ENCODE data around the gene GABARAPL2. TPM values are rescaled to one million over a fixed set of nuclear protein-coding genes. Genes with fewer than 3 reads are reported as not detected.
A peak's percentile ranks its signal among the peaks of the same experiment; 100 is the strongest.
"Not testable (repeated sequence)": the region's sequence is repeated elsewhere in the genome, so short reads cannot be mapped to it uniquely, and the experiment has no call there.

The GABARAPL2 gene
- total RNA-seq, 1 donor from 2014 or later: 143 TPM

DNA sequence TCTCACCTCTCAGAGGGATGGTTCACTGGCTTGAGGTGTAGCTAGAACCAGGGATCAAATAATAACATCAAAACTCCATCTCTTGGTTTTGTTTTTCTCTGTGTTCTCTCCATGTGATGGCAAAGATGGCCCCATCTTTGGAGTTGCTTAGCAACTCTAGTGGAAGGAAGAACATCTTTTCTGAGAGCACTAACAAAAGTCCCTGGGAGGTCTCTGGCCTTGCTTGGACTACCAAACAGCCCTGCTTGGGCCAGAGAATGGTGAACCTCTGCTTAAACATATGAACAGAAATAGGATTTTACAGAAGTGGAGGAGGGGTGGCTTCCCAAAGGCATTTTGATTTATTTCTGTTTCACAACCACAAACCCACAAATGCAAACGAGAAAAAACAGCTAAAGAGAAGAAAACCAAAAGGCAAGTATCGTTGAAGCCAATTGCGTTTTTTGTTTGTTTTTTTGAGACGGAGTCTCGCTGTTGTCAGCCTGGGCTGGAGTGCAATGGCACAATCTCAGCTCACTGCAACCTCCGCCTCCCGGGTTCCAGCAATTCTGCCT, 13.2 kb downstream of the GABARAPL2 start:
- DNase-seq (ENCODE audit: low spot score) (no peak), ATAC-seq (no peak)
- intact Hi-C loops (cut with DNase I): no loop called here

DNA sequence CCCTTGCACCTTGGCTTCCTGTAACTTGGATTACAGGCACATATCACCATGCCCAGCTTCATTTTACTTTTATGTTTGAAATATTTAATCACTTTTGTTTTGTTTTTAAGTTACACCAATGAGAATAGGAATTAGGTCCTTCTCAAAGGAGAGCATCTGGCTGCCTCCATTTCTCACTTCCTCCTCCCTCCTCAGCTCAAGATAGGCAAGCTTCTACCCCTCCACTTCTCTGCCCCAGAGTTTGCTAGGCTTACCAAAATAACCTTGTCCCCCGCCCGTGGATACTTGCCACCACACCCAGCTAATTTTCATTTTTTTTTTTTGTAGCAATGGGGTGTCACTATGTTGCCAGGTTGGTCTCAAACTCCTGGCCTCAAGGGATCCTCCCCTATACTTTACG, 17.9 kb downstream of the GABARAPL2 start:
- intact Hi-C loops (cut with DNase I): no loop called here
- ATAC-seq (no peak), DNase-seq (ENCODE audit: low spot score) (no peak)

DNA sequence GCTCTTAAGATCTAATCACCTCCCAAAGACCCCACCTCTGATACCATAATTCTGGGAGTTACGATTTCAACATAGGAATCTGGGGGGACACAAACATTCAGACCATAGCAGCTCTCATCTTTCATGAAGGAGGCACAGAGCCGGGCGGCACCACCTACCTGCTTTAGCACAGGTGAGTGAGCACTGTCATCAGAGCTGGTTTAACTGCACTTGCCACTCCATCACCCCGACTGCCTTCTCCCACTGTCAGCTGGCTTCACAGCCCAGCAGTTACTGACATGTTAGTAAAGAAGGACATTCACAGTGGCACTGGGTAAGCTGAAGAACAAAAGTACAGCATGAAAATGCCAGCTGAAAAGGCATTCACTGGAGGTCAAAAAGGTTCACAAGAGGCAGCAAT, 22.5 kb downstream of the GABARAPL2 start:
- intact Hi-C loops (cut with DNase I): no loop called here
- no peak for ATAC-seq
- no peak for DNase-seq (ENCODE audit: low spot score)

DNA sequence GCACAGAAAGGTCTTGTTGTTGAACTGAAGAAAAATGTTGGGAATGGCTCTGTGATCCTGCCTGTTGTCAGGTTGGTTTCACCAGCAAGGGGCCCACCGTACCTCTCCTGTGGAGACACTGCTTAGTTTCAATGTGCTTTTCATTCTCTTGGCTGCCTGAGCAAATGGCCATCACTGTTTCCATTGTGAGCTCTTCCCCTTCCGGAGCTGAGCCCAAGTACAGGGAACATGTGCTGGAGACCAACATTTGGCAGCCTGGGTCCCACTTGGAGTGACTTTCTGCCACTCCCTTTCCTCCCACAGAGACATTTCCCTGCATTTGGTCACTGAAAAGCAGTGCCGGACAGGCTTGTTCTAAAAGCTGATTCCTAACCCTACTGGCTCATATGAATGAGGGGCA, 23.1 kb downstream of the GABARAPL2 start:
- ATAC-seq (no peak), DNase-seq (ENCODE audit: low spot score) (peak; percentile 56)
- intact Hi-C loops (cut with DNase I): no loop called here

DNA sequence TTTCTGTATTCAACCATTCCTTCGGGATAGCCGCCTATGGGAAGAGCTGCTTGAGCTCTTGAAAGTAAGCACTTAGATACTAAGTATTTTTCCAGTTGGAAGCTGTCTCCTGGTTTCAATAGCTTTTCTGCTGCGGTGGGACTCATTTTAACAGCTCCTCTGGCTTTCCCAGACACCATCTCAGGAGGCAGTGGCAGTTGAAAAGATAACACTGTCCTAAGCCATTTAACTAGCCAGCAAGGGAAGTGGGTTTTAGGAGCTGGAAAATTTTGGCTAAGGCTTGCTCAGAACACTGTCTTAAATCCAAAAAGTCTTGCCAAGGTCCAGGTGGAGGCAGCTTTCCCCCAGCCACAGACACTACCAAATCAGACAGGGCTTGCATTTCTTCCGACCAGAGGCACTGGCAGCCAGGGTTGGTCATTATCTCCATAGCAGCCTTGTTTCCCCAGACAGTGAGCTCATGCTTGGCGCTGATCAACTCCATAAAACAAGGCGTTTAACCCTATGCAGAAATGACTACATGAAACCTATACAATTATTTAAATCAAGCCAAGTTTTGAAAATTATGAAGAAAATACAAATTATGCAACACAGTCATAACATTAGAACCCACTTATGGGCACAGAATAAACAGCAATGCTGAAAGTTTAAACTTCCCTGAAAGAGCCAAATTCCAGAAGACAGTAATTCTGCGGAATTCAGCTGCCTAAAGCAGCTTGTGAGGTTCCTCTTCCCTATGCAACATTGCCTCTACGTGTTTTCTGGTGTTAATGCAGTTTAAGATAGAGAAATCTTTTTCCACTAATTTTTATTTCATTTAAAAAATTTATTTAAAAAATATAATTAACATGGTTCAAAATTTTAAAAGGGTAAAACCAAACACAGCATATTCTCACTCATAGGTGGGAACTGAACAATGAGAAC, 25.0 kb downstream of the GABARAPL2 start:
- intact Hi-C loops (cut with DNase I): no loop called here
- DNase-seq (ENCODE audit: low spot score) (peak; percentile 65), ATAC-seq (peak; percentile 96)

DNA sequence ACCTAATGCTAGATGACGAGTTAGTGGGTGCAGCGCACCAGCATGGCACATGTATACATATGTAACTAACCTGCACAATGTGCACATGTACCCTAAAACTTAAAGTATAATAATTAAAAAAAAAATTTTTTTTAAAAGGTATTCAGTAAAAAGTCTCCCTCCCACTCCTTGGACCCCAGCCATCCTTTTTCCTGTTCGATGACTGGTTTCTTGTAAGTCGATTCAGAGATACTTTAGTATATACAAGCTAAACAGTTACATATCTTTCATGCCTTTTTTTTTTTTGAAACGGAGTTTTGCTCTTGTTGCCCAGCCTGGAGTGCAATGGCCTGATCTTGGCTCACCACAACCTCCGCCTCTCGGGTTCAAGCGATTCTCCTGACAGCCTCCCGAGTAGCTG, 25.7 kb downstream of the GABARAPL2 start:
- DNase-seq (ENCODE audit: low spot score); intact Hi-C loops (cut with DNase I); ATAC-seq: not testable (repeated sequence)

DNA sequence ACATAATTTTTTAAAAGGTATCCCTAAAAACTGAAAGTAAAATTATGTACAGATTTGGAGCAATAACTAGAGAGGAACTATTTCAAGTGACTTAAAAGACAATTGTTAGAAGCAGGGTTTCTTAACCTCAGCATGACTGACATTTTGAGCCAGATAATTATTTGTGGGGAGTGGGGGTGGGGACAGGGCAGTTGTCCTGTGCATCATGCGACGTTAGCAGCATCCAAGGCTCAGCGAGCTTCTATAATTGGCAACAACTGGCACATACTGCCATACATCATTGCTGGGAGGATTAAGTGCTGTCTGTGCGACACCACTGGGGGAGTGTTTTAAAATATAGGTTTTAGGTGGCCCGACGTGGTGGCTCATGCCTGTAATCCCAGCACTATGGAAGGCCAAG, 27.1 kb downstream of the GABARAPL2 start:
- DNase-seq (ENCODE audit: low spot score) (no peak), ATAC-seq (no peak)
- intact Hi-C loops (cut with DNase I): no loop called here

DNA sequence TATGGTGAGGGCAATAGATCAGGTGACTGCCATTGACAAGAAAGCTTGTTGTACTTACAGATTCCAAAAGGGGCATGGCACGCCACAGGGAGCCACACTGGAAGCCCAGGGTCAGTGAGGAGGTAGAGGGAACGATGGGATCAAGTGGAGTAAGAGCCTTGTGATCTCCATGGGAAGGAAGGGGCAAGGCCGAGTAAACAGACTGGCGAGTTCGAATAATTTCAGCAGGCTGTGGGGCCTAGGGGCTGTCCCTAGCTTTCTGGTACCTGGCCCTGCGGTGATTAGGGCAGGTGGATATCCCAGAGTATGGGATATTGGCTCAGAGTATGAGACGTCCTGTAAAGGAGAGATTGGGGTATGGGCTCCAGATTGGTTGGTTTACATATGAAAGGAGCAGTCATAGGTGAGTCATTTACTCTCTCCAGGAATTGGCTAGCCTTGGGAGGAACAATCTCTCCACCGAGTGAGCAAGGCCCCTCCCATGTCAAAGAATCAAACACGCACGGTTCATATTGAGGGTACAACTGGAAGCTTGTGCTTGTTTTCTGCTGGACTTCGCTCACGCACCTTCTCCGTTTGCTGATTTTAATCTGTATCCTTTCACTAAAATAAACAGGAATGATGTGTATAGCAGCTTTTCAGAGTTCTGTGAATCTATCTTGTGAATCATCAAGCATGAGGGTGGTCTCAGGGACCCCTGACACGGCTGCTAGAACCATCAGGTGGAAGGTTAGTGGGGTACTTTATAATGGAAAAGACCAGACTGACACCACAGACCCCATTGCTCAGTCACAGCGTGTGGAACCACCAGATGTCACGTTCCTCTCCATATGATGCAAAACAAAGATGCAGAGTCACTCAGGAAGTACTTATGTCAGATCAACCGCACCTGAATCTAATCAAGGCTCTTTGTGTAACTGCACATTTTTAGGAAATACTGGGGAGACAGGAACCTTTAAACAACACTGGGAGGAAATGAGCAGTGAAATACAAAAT, 27.9 kb downstream of the GABARAPL2 start:
- ATAC-seq (no peak), DNase-seq (ENCODE audit: low spot score) (no peak)
- intact Hi-C loops (cut with DNase I): no loop called here

DNA sequence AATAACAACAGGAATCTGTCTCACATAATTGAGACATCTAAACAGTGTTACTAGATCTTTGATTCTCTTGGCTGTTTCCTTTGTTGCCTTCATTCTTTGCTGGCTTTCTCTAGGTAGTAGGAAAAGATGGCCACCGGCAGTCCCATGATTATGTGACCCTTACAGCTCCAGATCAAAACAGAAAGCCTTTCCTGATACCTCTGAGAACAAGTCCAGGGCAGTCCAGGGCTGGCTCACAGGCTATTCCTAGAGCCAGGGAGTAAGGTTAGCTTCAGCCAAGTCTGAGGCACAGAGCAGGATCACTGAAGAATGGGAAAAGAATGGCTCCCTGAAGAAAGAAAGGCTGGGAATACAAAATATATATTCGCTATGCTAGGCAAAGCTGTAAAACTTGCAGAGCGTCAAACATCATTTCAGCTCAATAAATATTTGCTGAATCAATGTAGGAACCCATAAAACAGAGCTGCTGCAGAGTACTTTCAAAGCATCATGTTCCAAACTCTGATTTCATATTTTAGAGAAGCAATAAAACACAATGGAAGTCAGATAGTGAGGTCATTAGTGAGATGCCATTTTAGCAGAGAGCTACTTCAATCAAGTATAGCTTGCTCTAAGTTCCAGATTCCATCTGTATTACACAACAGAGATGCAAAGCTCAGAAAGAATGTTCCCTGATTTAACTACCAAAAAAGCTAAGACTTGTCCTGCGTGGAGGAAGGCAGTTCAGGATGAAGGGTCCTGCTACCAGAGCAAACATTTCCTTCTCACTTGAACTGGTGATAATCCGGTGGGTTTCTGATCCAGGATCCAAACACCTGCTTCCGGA, 33.5 kb downstream of the GABARAPL2 start:
- no peak for ATAC-seq
- intact Hi-C loops (cut with DNase I): no loop called here
- no peak for DNase-seq (ENCODE audit: low spot score)

DNA sequence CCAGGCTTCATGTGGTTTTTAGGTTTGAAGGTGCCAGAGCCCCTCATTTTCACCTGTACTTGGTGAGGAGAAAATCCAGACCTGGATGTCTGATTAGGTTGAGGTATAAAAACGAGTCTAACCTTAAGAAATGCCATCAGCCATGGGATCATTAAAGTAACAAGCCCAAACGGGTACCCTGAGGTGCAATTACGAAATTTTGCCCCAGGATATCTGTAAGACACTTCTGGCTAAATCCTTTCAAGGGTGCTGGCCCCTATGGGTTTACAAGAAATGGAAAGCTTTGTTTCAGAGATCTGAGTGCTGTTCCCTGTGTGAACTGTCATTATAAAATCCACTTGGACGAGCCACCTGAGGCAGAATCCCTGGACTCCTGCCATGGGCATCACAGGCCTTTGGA, 37.1 kb downstream of the GABARAPL2 start:
- ATAC-seq (no peak), DNase-seq (ENCODE audit: low spot score) (no peak)
- intact Hi-C loops (cut with DNase I): no loop called here

DNA sequence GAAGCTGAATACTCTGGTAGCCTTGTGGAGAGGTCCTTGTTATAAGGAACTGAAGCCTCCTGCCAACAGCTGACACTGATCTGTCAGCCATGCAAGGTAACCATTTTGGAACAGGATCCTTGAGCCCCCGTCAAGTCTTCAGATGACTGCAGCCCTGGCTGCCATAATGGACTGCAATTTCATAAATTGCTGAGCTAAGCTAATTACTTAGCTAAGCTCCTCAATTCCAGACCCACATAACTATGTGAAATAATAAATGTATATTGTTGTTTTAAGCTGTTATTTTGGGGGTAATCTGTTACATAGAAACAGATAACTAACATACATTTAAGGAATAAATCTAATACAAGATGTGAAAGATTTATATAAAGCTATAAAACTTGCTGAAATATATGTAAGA, 40.3 kb downstream of the GABARAPL2 start:
- no peak for DNase-seq (ENCODE audit: low spot score)
- no peak for ATAC-seq
- intact Hi-C loops (cut with DNase I): no loop called here

DNA sequence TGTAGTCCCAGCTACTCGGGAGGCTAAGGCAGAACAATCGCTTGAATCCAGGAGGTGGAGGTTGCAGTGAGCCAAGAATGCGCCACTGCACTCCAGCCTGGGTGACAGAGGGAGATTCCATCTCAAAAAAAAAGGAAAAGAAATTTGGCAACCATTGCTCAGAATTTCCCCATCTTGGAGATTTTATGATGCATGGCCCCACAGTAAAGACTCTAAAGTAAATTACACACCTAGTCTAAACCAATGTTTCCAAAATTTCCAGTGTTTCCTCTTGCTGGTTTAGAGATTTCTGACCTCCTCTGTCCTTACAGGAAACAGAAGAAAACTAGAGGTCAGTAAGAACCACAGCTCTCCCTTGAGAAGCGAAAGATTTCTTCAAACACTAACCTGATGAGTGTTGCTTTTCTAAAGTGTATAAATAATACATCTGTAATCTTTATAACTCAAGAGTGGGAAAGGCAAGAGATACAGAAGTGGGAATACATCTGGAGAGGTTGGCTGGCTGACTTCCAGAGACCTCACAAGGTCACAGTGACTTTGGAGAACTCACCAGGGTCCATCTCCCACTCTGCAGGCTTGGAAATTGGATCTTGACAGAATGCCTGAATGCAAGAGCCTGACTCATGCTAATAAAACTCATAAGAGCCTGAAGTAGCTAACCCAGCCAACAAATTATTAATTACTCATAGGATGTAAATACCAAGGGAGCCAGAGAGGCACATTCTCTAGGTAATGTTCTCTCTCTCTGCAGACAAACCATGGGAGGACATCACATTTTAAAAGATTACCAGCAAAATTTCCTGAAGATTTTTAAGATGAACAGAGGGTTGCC, 48.1 kb downstream of the GABARAPL2 start:
- DNase-seq (ENCODE audit: low spot score) (no peak), ATAC-seq (no peak)
- intact Hi-C loops (cut with DNase I): no loop called here

DNA sequence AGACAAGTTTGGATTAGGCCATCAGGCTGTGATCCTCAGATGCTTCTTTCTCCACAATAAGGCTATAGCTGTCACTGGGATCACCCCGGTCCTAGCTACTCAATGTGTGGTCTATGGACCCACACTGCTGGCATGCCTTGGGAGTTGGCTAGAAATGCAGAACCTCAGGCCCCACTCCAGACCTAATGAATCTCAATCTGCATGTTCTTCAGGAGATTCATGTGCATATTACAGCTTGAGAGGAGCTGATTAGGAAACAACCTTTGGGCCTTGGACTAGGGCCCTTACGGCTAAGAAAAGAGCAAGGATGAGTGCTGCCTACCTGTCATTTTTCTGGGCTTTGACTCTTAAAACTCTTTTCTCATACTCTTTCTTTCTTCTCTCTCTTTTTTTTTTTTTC, 49.4 kb downstream of the GABARAPL2 start:
- intact Hi-C loops (cut with DNase I): no loop called here
- ATAC-seq (no peak), DNase-seq (ENCODE audit: low spot score) (no peak)

DNA sequence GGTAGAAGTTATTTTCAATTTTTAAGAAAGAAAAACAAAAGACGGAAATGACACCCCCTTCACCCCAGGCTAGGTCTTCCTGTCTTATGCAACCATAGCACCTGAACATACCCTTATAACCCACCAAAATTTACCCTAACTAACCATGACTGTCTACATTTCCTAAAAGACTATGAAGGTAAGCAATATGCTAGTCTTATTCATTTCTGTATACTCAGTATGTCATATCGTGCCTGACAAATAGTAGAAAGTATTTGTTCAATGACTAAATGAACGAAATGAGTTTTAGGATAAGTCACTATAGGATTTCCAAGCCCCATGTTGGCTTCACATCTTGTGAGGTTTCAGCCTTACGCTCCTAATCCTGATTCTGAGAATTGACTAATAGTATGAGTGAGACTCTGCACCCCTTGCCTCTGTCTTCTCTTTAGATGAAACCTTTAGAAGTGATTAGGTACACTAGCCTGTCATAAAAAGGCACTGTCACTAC, 50.4 kb downstream of the GABARAPL2 start:
- intact Hi-C loops (cut with DNase I): no loop called here
- ATAC-seq (no peak), DNase-seq (ENCODE audit: low spot score) (no peak)

DNA sequence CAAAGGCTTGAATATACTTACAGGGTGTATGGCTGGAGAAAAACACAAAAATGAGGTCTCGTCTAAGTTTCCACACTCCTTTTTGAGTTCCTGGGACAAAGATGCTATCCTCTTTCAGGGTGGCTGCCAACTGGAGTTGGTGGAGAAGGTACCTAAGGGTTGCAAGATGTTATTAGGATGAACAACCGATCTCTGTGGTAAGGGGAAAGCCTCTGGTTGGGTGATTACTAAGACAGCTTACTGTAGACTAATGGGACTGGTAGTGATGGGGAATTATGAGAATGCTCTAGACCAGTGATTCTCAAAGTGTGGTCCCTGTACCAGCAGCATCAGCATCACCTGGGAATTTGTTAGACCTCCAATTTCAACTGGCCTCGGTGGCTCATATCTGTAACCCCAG, 50.9 kb downstream of the GABARAPL2 start:
- no peak for ATAC-seq
- intact Hi-C loops (cut with DNase I): no loop called here
- no peak for DNase-seq (ENCODE audit: low spot score)

DNA sequence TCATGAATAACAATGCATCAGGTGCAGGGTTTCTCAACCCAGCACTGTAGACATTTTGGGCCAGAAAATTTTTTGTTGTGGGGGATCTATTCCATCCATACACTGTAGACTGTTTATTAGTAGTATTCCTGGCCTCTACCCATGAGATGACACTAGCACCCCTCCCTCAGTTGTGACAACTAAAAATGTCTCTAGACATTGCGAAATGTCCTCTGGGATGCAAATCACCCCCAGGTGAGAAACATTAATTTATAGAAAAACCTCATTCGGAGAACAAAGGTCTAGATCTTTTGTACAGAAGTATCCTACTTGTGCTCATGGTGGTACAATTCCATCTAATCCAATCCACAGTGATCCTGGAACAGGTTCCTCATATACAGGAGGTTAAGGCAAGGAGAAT, 52.6 kb downstream of the GABARAPL2 start:
- ATAC-seq: no peak
- DNase-seq (ENCODE audit: low spot score): no peak

DNA sequence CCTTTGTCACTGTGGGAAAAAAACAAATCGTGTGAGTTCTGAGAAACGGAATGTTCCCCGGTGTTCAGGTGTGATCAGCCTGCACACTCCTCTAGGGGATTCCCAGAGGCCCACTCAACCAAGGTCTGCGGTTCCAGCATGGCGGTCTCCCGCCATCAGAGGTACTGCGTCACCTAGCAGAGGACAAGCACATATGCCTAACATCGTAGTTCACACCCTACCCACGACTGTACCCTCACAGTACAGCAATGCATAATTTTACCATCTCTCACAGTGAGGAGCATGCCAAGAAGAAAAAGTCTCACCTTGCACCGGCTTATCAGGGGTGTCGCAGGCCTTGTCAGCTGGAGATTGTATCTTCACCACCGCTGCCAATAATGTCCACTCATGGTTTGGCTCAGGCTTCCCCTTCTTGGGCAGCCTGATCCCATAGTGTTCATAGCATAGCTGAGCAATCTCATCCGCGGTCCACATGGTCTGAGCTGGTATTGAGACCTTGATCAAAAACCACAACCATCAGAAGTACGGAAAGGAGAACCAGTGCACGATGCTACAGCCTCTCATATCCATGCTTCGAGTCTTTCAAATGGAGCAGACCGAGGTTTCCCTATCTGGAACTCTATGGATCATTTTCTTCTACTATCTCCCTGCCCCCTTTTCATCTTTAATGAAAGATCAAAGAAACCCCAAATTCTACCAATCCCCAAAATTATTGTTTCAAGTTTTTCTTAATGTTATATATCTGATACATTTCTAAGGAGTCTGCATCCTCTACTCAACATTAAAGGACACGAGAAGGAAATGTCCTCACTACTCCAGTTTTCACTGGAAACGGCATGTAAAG, 54.4 kb downstream of the GABARAPL2 start:
- intact Hi-C loops (cut with DNase I): no loop called here
- ATAC-seq (no peak), DNase-seq (ENCODE audit: low spot score) (no peak)

More for the DNA sequence above, 52.6 kb downstream of the GABARAPL2 start:
- intact Hi-C loops (cut with DNase I): no loop called here
